ENCODE results near the gene COQ8B. TPM values are rescaled to one million over a fixed set of nuclear protein-coding genes. Genes with fewer than 3 reads are reported as not detected.
"Not testable (repeated sequence)": the region's sequence is repeated elsewhere in the genome, so short reads cannot be mapped to it uniquely, and the experiment has no call there.

Gene COQ8B
- total RNA-seq, 1 donor from 2014 or later, result 38.5 TPM

DNA sequence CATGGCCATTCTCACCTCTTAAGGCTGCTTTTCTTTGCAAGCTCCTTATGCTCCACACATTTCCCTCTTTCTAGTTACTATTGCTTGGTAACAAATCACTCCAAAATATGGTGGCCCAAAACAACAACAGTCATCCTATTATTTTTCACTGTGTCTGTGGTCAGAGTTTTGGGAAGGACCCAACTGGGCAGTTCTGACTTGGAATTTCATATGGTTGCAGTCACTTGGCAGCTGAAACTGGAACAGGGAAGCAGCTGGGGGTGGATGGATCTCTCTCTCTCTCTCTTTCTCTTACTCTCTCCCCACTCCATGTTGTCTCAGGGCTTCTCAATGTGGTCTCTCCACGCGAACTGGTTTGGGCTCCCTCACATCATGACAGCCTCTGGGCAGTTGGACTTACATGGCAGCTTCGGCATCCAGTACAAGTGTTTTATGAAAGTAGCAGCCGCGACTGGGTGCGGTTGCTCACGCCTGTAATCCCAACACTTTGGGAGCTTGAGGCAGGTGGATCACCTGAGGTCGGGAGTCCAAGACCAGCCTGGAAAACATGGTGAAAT is 65.9 kb downstream of the COQ8B start:
- ATAC-seq (ENCODE audit: low read depth), result no peak
- ChIA-PET CTCF (interaction anchor here (1.2 kb wide), 1 partner anchor 47 kb away, joined by 3 read pairs; no protein-coding TSS in a partner anchor), POLR2A (no interaction called here)
- intact Hi-C loops (cut with micrococcal nuclease), result no loop called here
- TF ChIP-seq, protein P1, sequence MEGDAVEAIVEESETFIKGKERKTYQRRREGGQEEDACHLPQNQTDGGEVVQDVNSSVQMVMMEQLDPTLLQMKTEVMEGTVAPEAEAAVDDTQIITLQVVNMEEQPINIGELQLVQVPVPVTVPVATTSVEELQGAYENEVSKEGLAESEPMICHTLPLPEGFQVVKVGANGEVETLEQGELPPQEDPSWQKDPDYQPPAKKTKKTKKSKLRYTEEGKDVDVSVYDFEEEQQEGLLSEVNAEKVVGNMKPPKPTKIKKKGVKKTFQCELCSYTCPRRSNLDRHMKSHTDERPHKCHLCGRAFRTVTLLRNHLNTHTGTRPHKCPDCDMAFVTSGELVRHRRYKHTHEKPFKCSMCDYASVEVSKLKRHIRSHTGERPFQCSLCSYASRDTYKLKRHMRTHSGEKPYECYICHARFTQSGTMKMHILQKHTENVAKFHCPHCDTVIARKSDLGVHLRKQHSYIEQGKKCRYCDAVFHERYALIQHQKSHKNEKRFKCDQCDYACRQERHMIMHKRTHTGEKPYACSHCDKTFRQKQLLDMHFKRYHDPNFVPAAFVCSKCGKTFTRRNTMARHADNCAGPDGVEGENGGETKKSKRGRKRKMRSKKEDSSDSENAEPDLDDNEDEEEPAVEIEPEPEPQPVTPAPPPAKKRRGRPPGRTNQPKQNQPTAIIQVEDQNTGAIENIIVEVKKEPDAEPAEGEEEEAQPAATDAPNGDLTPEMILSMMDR (IDR thresholded peaks at IDR 0.05), result no peak
- H3K9me3 Mint-ChIP-seq, result no peaks in the 10 kb centered on the region
- no peak for DNase-seq
- H3K27ac Mint-ChIP-seq, result no peak overlapping the region
- peaks cover 4% of the 10 kb centered on the region for H3K27me3 Mint-ChIP-seq
- H3K4me1 Mint-ChIP-seq, result peaks cover 2% of the 10 kb centered on the region
- H3K36me3 Mint-ChIP-seq (ENCODE audit: low read depth), result no peaks in the 10 kb centered on the region
- H3K4me3 Mint-ChIP-seq, result no peak overlapping the region

DNA sequence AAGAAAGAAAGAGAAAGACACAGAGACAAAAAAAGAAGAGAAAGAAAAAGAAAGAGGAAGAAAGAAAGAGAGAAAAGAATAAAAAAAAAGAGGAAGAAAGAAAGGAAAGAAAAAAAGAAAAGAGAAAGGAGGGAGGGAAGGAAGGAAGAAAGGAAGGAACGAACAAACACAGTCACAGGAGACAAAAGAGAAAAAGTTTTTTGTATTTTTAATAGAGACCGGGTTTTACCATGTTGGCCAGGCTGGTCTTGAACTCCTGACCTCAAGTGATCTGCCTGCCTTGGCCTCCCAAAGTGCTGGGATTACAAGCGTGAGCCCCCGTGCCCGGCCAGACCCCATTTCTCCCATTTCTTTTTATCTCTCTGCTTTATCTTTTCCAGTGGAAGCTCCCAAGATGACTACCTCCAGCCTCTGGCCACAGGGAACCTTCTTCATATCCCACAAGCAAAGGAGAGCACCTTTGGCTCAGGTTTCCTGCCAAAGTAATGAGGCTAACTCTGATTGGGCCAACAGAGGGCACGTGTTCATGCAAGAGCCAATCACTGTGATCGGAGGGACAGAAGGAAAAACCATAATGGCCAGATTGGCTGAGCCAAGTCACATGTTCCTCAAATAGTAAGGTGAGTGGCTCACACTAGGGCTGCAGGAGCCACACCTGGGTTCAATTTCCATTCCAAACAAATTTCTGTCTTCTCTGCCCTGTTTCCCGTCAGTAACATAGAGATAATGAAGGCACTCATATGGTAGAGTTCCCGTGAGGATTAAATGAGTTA is 66.6 kb downstream of the COQ8B start:
- H3K4me1 Mint-ChIP-seq; H3K27ac Mint-ChIP-seq; POLR2A ChIA-PET; H3K9me3 Mint-ChIP-seq; ATAC-seq (ENCODE audit: low read depth); H3K36me3 Mint-ChIP-seq (ENCODE audit: low read depth); CTCF ChIA-PET; intact Hi-C loops (cut with micrococcal nuclease); H3K27me3 Mint-ChIP-seq; DNase-seq; H3K4me3 Mint-ChIP-seq: not testable (repeated sequence)

DNA sequence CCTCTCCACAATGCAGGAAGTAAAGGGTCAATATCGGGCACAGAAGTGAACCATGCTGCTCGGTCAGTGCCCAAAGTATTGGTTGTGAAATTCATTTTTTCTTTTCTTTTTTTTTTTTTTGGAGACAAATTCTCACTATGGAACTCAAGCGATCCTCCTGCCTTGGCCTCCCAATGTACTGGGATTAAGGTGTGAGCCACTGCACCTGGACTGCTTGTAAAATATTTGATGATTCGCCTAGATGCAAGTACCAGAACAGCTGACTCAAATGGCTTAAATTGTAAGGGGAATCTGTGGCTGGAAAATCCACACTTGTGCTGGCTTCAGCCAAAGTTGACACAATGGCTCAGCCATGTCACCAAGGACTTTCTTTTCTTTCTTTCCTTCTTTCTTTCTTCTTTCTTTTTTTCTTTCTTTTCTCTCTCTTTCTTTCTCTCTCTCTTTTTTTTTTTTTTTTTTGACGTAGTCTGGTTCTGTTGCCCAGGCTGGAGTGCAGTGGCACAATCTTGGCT is 69.9 kb downstream of the COQ8B start:
- Mint-ChIP-seq H3K9me3 (no peaks in the 10 kb centered on the region), H3K4me3 (no peak overlapping the region), H3K27me3 (peaks cover 6% of the 10 kb centered on the region), H3K36me3 (ENCODE audit: low read depth) (no peaks in the 10 kb centered on the region), H3K4me1 (peaks cover 2% of the 10 kb centered on the region), H3K27ac (no peak overlapping the region)
- POLR2A ChIA-PET, result interaction anchor here (0.6 kb wide), 1 partner anchor 245 kb away, joined by 3 read pairs; no protein-coding TSS in a partner anchor
- DNase-seq, result no peak
- CTCF ChIA-PET, result interaction anchor here (1.7 kb wide), 1 partner anchor 12 kb away, joined by 11 read pairs; no protein-coding TSS in a partner anchor
- intact Hi-C loops (cut with micrococcal nuclease), result no loop called here
- no peak for ATAC-seq (ENCODE audit: low read depth)
- TF ChIP-seq, protein P1 (IDR thresholded peaks at IDR 0.05), result no peak

DNA sequence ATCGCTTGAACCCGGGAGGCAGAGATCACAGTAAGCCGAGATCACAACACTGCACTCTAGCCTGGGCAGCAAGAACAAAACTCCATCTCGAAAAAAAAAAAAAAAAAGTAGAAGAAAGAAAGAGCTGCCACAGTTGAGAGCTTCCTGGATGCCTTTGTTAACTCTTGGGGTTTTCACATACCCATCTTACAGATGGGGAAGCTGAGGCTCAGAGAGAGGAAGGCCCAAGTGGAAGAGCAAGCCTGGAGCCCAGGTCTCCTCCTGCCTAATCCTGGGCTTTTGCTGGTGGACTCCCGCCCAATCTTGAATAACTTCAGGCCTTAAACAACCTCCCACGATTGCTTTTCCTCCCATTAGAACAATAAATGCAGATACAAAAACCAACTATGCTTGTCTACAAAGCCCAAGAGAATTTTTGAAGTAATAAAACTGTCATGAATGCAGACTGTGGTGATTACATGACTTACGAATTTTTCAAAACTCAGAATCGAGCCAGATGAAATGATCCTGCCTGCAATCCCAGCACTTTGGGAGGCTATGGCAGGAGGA is 73.9 kb downstream of the COQ8B start:
- CTCF ChIA-PET, result interaction anchor here (1.2 kb wide), 1 partner anchor 8 kb away, joined by 3 read pairs; no protein-coding TSS in a partner anchor
- ATAC-seq (ENCODE audit: low read depth) (no peak), DNase-seq (no peak)
- Mint-ChIP-seq H3K27ac (no peak overlapping the region), H3K36me3 (ENCODE audit: low read depth) (no peaks in the 10 kb centered on the region), H3K4me1 (peaks cover 13% of the 10 kb centered on the region), H3K4me3 (no peak overlapping the region), H3K27me3 (peaks cover 9% of the 10 kb centered on the region), H3K9me3 (no peaks in the 10 kb centered on the region)
- TF ChIP-seq, protein P1 (IDR thresholded peaks at IDR 0.05), result no peak
- intact Hi-C loops (cut with micrococcal nuclease), result no loop called here
- POLR2A ChIA-PET, result interaction anchor here (0.6 to 0.7 kb wide), 2 partner anchors 477 to 708 kb away, joined by 3 to 4 read pairs; no protein-coding TSS in a partner anchor

DNA sequence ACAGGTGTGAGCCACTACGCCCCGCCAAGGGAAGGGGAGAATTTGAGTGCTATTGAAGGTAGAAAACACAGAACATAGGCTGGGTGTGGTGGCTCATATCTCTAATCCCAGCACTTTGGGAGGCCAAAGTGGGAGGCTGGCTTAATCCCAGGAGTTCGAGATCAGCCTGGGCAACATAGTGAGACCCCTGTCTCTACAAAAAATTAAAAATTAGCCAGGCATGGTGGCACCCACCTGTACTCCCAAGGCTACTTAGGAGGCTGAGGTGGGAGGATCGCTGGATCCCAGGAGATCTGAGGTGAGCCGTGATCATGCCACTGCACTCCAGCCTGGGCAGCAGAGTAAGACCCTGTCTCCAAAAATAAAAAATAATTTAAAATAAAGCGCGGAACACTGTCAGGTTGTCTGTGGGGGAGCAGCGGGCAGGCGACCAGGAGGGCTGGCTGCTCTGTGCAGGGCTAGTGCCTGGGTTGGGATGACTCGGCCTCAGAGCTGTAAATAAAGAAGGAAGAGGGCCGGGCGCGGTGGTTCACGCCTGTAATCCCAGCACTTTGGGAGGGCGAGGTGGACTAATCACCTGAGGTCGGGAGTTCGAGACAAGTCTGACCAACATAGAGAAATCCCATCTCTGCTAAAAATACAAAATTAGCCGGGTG is 74.5 kb downstream of the COQ8B start:
- ATAC-seq (ENCODE audit: low read depth) (no peak), DNase-seq (no peak)
- TF ChIP-seq, protein P1 (IDR thresholded peaks at IDR 0.05), result no peak
- POLR2A ChIA-PET, result no interaction called here
- Mint-ChIP-seq H3K27me3 (peaks cover 9% of the 10 kb centered on the region), H3K36me3 (ENCODE audit: low read depth) (no peaks in the 10 kb centered on the region), H3K4me3 (no peak overlapping the region), H3K27ac (no peak overlapping the region), H3K9me3 (no peaks in the 10 kb centered on the region), H3K4me1 (peaks cover 13% of the 10 kb centered on the region)
- intact Hi-C loops (cut with micrococcal nuclease), result no loop called here
- CTCF ChIA-PET, result interaction anchor here (1.2 kb wide), 1 partner anchor 7 kb away, joined by 3 read pairs; no protein-coding TSS in a partner anchor

Other genes with a start within 250 kb of the COQ8B start
- gene SPTBN4, start 249.9 kb downstream of the COQ8B start, total RNA-seq, result 0.20 and 0.49 TPM in 2 replicates
- 184 and 213 TPM in 2 replicates for gene SHKBP1, start 140.0 kb downstream of the COQ8B start, total RNA-seq
- gene LTBP4, start 115.5 kb downstream of the COQ8B start, total RNA-seq, result 57.2 and 75.1 TPM in 2 replicates
- 4.4 and 11.8 TPM in 2 replicates for gene NUMBL, start 26.2 kb downstream of the COQ8B start, total RNA-seq
- gene ITPKC, start 226 bp upstream of the COQ8B start, total RNA-seq, result 13.0 and 13.3 TPM in 2 replicates
- 8.5 and 12.7 TPM in 2 replicates for gene ACTMAP, start 33.6 kb upstream of the COQ8B start, total RNA-seq
- gene SNRPA, start 34.3 kb upstream of the COQ8B start, total RNA-seq, result 138 TPM in 2 replicates
- gene MIA, start 58.6 kb upstream of the COQ8B start, total RNA-seq, result 1.1 and 1.4 TPM in 2 replicates
- gene RAB4B, start 61.4 kb upstream of the COQ8B start, total RNA-seq, result 90.6 and 98.1 TPM in 2 replicates
- 136 and 147 TPM in 2 replicates for gene EGLN2, start 82.3 kb upstream of the COQ8B start, total RNA-seq
- gene CYP2A6, start 133.6 kb upstream of the COQ8B start, total RNA-seq, result not detected in 2 replicates
- not detected in 2 replicates for gene CYP2A7, start 165.3 kb upstream of the COQ8B start, total RNA-seq

All from activated B cell treated with CpG ODN at 0.5 μM for 24 hours (primary cell).